GM12878 (cell line): ENCODE measurements around the gene CENPP. TPM values are rescaled to one million over a fixed set of nuclear protein-coding genes. Genes with fewer than 3 reads are reported as not detected.

Experiments used
- ATAC-seq: fragments of 200-7000 bp; cut with Tn5 transposase; 3 replicates; pipeline ENCODE4 v1.9.1; 2020; ENCODE audit warnings: mild to moderate bottlenecking, moderate library complexity
- BruUV-seq: library from RNA; stranded (reverse); fragments of 400-500 nt; replicated peaks from 2 replicates; lab custom pipeline; 2021; lab: Mats Ljungman, UMichigan
- CTCF ChIA-PET: fragments of 300-600 bp; sonication (Branson Sonifier 250); formaldehyde crosslinking; extraction: SDS; loops from one replicate; lab custom pipeline; 2021; ENCODE audit warnings: inconsistent platforms; lab: Yijun Ruan, JAX
- POLR2A ChIA-PET: fragments of 350-600 bp; formaldehyde crosslinking; extraction: SDS; loops from one replicate; lab custom pipeline; 2021; ENCODE audit warnings: inconsistent platforms; lab: Charles Lee
- RAD21 ChIA-PET: fragments of 300-600 bp; sonication (Branson Sonifier 250); formaldehyde crosslinking; loops from one replicate; lab custom pipeline; 2023; ENCODE audit warnings: antibody characterized with exemption; ENCODE audit not compliant: unreplicated experiment; lab: Charles Lee
- SMC1A ChIA-PET: fragments of 300-600 bp; sonication (Branson Sonifier 250); formaldehyde crosslinking; loops from one replicate; lab custom pipeline; 2023; ENCODE audit not compliant: unreplicated experiment, uncharacterized antibody; lab: Charles Lee
- DNase-seq: peaks from one replicate; pipeline ENCODE4 v3.0.0-alpha.2; 2011; ENCODE audit warnings: low read depth, low spot score
- FAIRE-seq: peaks from 3 replicates; lab custom pipeline; 2011; peaks lifted over from hg19 to GRCh38; lab: Jason Lieb, UNC
- H2AFZ ChIP-seq: 2 replicates; pipeline ENCODE4 v1.6.0; 2011; ENCODE audit warnings: low read depth, low read length, control low read depth; ENCODE audit not compliant: control insufficient read depth
- H3K27ac ChIP-seq: 2 replicates; pipeline ENCODE4 v1.5.1; 2011; ENCODE audit warnings: control low read depth; ENCODE audit not compliant: control insufficient read depth, insufficient read depth
- H3K27me3 ChIP-seq, 2 experiments: replicated peaks in 1 of 2; 2 replicates each; pipeline versions ENCODE4 v1.6.0 to v1.6.1; 2011; ENCODE audit warnings: low read length in 1 of 2; ENCODE audit not compliant: control insufficient read depth in 2 of 2, insufficient read depth in 2 of 2
- H3K36me3 ChIP-seq, 2 experiments: 2 replicates each; pipeline ENCODE4 v1.5.1; 2011; ENCODE audit warnings: low read length in 1 of 2; ENCODE audit not compliant: control insufficient read depth in 2 of 2, insufficient read depth in 2 of 2
- H3K4me1 ChIP-seq: 2 replicates; pipeline ENCODE4 v1.6.1; 2011; ENCODE audit warnings: mild to moderate bottlenecking, low read length, moderate library complexity, mixed read lengths; ENCODE audit not compliant: control insufficient read depth, insufficient read depth
- H3K4me2 ChIP-seq: 2 replicates; pipeline ENCODE4 v1.6.0; 2011; ENCODE audit warnings: control low read depth; ENCODE audit not compliant: control insufficient read depth, insufficient read depth
- H3K4me3 ChIP-seq: fragments of 200-600 bp; sonication (generic); 2 replicates; pipeline ENCODE4 v1.5.1; 2016
- H3K79me2 ChIP-seq: 2 replicates; pipeline ENCODE4 v1.6.0; 2011; ENCODE audit warnings: low read length; ENCODE audit not compliant: control insufficient read depth, insufficient read depth
- H3K9ac ChIP-seq: 2 replicates; pipeline ENCODE4 v1.8.0; 2011; ENCODE audit warnings: low read length, control low read depth, mixed read lengths; ENCODE audit not compliant: control insufficient read depth, insufficient read depth
- H3K9me3 ChIP-seq: replicated peaks from 3 replicates; pipeline ENCODE4 v1.5.1; 2011; ENCODE audit warnings: mild to moderate bottlenecking, low read length; ENCODE audit not compliant: control insufficient read depth, insufficient read depth
- H4K20me1 ChIP-seq: 2 replicates; pipeline ENCODE4 v1.6.0; 2011; ENCODE audit not compliant: control insufficient read depth, insufficient read depth
- BACH1 ChIP-seq: fragments of 450-650 bp; IDR thresholded peaks from 2 replicates; pipeline ENCODE4 v1.6.1; 2017; ENCODE audit warnings: mild to moderate bottlenecking, borderline replicate concordance
- CBX3 ChIP-seq: fragments of 200-600 bp; sonication (generic); IDR thresholded peaks from 2 replicates; pipeline ENCODE4 v1.6.1; 2016; ENCODE audit warnings: low read depth, borderline replicate concordance
- ESRRA ChIP-seq: IDR thresholded peaks from 2 replicates; pipeline ENCODE4 v1.6.1; 2012; ENCODE audit warnings: mild to moderate bottlenecking, low read length, improper control_type of control experiment
- KAT2A ChIP-seq: conservative IDR thresholded peaks from 2 replicates; pipeline ENCODE4 v1.6.1; 2011; ENCODE audit warnings: low read depth, low read length; ENCODE audit not compliant: control insufficient read depth
- KLF5 ChIP-seq: fragments of 450-650 bp; IDR thresholded peaks from 2 replicates; pipeline ENCODE4 v1.6.1; 2014; ENCODE audit warnings: mild to moderate bottlenecking; ENCODE audit not compliant: partially characterized antibody
- LARP7 ChIP-seq: fragments of 450-650 bp; IDR thresholded peaks from 2 replicates; pipeline ENCODE4 v1.6.1; 2017; ENCODE audit warnings: mild to moderate bottlenecking
- MEF2A ChIP-seq: IDR thresholded peaks from 2 replicates; pipeline ENCODE4 v1.6.1; 2011; ENCODE audit warnings: low read depth, mild to moderate bottlenecking, low read length, moderate library complexity; ENCODE audit not compliant: insufficient read depth
- SPI1 ChIP-seq: IDR thresholded peaks from 2 replicates; pipeline ENCODE4 v1.6.1; 2011; ENCODE audit warnings: low read depth, mild to moderate bottlenecking, low read length, moderate library complexity, borderline replicate concordance; ENCODE audit not compliant: insufficient read depth
- STAT3 ChIP-seq: IDR thresholded peaks from 2 replicates; pipeline ENCODE4 v1.6.1; 2011; ENCODE audit warnings: low read depth, low read length, improper control_type of control experiment
- ZNF687 ChIP-seq: fragments of 450-650 bp; IDR thresholded peaks from 2 replicates; pipeline ENCODE4 v1.6.1; 2017; ENCODE audit warnings: mild to moderate bottlenecking, moderate library complexity
- WGBS: methylation state at CpG from one replicate; pipeline ENCODE4 v1.1.6; 2016; ENCODE audit warnings: low lambda C conversion rate; ENCODE audit not compliant: insufficient replicate concordance, insufficient coverage; ENCODE audit errors: missing lambda C conversion rate; 5-methylcytosine and 5-hydroxymethylcytosine counted together
- in situ Hi-C: fragments of 300-500 bp; cut with MboI; formaldehyde crosslinking; loops from 9 replicates; pipeline ENCODE4 v1.14.3; 2018; ENCODE audit warnings: mixed read lengths
- intact Hi-C: fragments of 100-400 bp; cut with micrococcal nuclease; formaldehyde crosslinking; loops from one replicate; pipeline ENCODE4 v1.14.2; 2022; ENCODE audit not compliant: unreplicated experiment
- polyA plus RNA-seq, 11 experiments: library from polyadenylated mRNA; depleted of rRNA in 4 of 11; unstranded in 6 of 11; stranded (reverse) in 5 of 11; fragments of >200 nt; fragmentation: Nextera tagmentation in 4 of 11; fragmentation: Illumina TruSeq in 1 of 11; extraction: Ambion mirVana in 4 of 11; extraction: Trizol in 1 of 11; gene quantifications; 1 replicate in 1 of 11; 2 replicates in 10 of 11; pipeline versions ENCODE4 v1.2.1 to v1.2.3, GENCODE V29; 2011 to 2016; ENCODE audit warnings: inconsistent platforms in 2 of 11, missing spikeins in 2 of 11, low read depth in 1 of 11
- total RNA-seq, 4 experiments: library from RNA; depleted of rRNA in 3 of 4; stranded (reverse); fragments of >200 nt in 3 of 4; fragmentation: Illumina TruSeq in 1 of 4; extraction: Trizol in 1 of 4; gene quantifications; 2 replicates each; pipeline versions ENCODE4 v1.2.1 to v1.2.3, GENCODE V29; 2013 to 2021
- TF ChIP-seq, protein P1 (sequence below): fragments of 450-650 bp; IDR thresholded peaks from 2 replicates; pipeline ENCODE4 v1.6.1; 2014; ENCODE audit warnings: mild to moderate bottlenecking
- TF ChIP-seq, protein P2 (sequence below): fragments of 450-650 bp; IDR thresholded peaks from 2 replicates; pipeline ENCODE4 v1.6.1; 2016; ENCODE audit warnings: mild to moderate bottlenecking

The CENPP gene
- total and polyA plus RNA-seq, 10 of the 15 experiments (the other 5 are each of a cell fraction or from before 2014, with no cell fraction given): 9.4 to 31.4 (median 19.8) TPM

- Histone ChIP-seq H3K9me3 (no peaks in the 10 kb centered on the region), H3K36me3 (peaks cover 2 to 26% of the 10 kb centered on the region in 2 experiments), H3K4me3 (no peak overlapping the region), H3K4me2 (no peak overlapping the region), H3K4me1 (peaks cover 3% of the 10 kb centered on the region; the same call in 1 of the 2 replicates), H3K9ac (no peak overlapping the region), H3K27ac (no peak overlapping the region), H3K27me3 (no peaks in the 10 kb centered on the region), H3K79me2 (no peaks in the 10 kb centered on the region), H2AFZ (no peak overlapping the region), H4K20me1 (no peaks in the 10 kb centered on the region)
- DNase-seq (no peak), ATAC-seq (no peak), FAIRE-seq (no peak)
- ChIA-PET SMC1A (interaction anchor here (1.0 to 1.1 kb wide), 2 partner anchors 12 to 31 kb away, joined by 3 to 4 read pairs; no protein-coding TSS in a partner anchor), RAD21 (no interaction called here), POLR2A (no interaction called here), CTCF (interaction anchor here (0.7 kb wide), 1 partner anchor 19 kb away, joined by 3 read pairs; no protein-coding TSS in a partner anchor)
- no TSS peak for BruUV-seq
- in situ Hi-C loops: no loop called here
- no peak for TF ChIP-seq LARP7
- no peak for TF ChIP-seq CBX3
- no peak for TF ChIP-seq BACH1
- no peak for TF ChIP-seq STAT3
- TF ChIP-seq KAT2A: no peak
- TF ChIP-seq, protein P1, sequence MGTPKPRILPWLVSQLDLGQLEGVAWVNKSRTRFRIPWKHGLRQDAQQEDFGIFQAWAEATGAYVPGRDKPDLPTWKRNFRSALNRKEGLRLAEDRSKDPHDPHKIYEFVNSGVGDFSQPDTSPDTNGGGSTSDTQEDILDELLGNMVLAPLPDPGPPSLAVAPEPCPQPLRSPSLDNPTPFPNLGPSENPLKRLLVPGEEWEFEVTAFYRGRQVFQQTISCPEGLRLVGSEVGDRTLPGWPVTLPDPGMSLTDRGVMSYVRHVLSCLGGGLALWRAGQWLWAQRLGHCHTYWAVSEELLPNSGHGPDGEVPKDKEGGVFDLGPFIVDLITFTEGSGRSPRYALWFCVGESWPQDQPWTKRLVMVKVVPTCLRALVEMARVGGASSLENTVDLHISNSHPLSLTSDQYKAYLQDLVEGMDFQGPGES: no peak
- TF ChIP-seq ESRRA: no peak
- no peak for TF ChIP-seq KLF5
- intact Hi-C loops: no loop called here
These were observed 16.9 kb upstream of the CENPP start for GRCh38 chr9:92308893-92309292.

GRCh38 chr9:92310562-92310961 lies 15.2 kb upstream of the CENPP start:
- no peaks in the 10 kb centered on the region for H3K9me3 ChIP-seq
- ChIA-PET SMC1A (no interaction called here), RAD21 (no interaction called here), POLR2A (no interaction called here)
- H4K20me1 ChIP-seq: no peaks in the 10 kb centered on the region
- H2AFZ ChIP-seq: no peak overlapping the region
- H3K4me3 ChIP-seq: no peak overlapping the region
- intact Hi-C loops: no loop called here
- H3K27ac ChIP-seq: no peak overlapping the region
- no peaks in the 10 kb centered on the region for H3K79me2 ChIP-seq
- no peak for FAIRE-seq
- BruUV-seq: no TSS peak
- DNase-seq: no peak
- H3K27me3 ChIP-seq: no peaks in the 10 kb centered on the region
- TF ChIP-seq MEF2A (no peak), SPI1 (no peak), ZNF687 (no peak)
- TF ChIP-seq, protein P2, sequence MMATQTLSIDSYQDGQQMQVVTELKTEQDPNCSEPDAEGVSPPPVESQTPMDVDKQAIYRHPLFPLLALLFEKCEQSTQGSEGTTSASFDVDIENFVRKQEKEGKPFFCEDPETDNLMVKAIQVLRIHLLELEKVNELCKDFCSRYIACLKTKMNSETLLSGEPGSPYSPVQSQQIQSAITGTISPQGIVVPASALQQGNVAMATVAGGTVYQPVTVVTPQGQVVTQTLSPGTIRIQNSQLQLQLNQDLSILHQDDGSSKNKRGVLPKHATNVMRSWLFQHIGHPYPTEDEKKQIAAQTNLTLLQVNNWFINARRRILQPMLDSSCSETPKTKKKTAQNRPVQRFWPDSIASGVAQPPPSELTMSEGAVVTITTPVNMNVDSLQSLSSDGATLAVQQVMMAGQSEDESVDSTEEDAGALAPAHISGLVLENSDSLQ: no peak
- TF ChIP-seq, all 136 proteins: peak for 0
- no peak overlapping the region for H3K9ac ChIP-seq
- CTCF ChIA-PET: no interaction called here
- in situ Hi-C loops: no loop called here
- 83% methylated on average over 3 of the region's 3 CpGs for WGBS
- H3K36me3 ChIP-seq: peaks cover 2 to 29% of the 10 kb centered on the region in 2 experiments
- H3K4me2 ChIP-seq: no peak overlapping the region
- no peak for ATAC-seq
- peaks cover 3% of the 10 kb centered on the region; the same call in 1 of the 2 replicates for H3K4me1 ChIP-seq
